Gastroesophageal sphincter (tissue), 3 donors: Measurements from ENCODE around the gene LMO1.

Experiments used
- POLR2A ChIP-seq, 2 donors: fragments of 450-650 bp; IDR thresholded peaks; one replicate each; pipeline ENCODE4 v1.6.1; 2017; ENCODE audit warnings: antibody characterized with exemption in 2 of 2, mild to moderate bottlenecking in 2 of 2, moderate library complexity in 1 of 2
- TF ChIP-seq, protein P1 (sequence below), 4 experiments: fragments of 200-600 bp in 2 of 4; fragments of 450-650 bp in 2 of 4; sonication (generic) in 1 of 4; IDR thresholded peaks; one replicate each; pipeline ENCODE4 v1.5.1; 2017 to 2019; ENCODE audit warnings: antibody characterized with exemption in 4 of 4, mild to moderate bottlenecking in 2 of 4, moderate library complexity in 2 of 4

DNA sequence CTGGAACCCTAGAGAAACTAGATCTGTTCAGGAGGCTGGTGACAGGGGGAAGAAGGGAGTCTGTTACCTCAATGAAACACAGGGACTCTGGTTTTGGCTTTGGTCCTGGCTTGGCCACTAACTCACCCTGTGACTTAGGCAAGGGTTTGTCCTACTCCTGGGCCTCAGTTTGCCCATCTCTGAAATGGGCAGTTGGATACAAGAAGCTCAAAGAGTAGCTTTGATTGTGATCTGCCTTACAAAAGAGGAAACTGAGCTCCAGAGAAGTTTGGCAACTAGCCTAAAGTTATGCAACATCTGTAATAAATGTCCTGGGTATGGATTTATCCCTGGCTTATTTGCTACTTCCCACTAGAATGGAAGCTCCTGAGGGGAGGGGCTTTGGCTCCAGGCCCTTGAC lies 24.0 kb upstream of the LMO1 start:
- TF ChIP-seq, protein P1, sequence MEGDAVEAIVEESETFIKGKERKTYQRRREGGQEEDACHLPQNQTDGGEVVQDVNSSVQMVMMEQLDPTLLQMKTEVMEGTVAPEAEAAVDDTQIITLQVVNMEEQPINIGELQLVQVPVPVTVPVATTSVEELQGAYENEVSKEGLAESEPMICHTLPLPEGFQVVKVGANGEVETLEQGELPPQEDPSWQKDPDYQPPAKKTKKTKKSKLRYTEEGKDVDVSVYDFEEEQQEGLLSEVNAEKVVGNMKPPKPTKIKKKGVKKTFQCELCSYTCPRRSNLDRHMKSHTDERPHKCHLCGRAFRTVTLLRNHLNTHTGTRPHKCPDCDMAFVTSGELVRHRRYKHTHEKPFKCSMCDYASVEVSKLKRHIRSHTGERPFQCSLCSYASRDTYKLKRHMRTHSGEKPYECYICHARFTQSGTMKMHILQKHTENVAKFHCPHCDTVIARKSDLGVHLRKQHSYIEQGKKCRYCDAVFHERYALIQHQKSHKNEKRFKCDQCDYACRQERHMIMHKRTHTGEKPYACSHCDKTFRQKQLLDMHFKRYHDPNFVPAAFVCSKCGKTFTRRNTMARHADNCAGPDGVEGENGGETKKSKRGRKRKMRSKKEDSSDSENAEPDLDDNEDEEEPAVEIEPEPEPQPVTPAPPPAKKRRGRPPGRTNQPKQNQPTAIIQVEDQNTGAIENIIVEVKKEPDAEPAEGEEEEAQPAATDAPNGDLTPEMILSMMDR (IDR thresholded peaks at IDR 0.05) = no peak
- no peak for TF ChIP-seq POLR2A (IDR thresholded peaks at IDR 0.05)
